DMS53 treated with DMSO at 0.1 percent for 48 hours (cell line): Measurements from ENCODE around the gene UCK1.

Source experiments
- DNase-seq: peaks from one replicate; lab custom pipeline; 2025; ENCODE audit not compliant: unreplicated experiment; lab: John Stamatoyannopoulos, UW

Gene UCK1

DNA sequence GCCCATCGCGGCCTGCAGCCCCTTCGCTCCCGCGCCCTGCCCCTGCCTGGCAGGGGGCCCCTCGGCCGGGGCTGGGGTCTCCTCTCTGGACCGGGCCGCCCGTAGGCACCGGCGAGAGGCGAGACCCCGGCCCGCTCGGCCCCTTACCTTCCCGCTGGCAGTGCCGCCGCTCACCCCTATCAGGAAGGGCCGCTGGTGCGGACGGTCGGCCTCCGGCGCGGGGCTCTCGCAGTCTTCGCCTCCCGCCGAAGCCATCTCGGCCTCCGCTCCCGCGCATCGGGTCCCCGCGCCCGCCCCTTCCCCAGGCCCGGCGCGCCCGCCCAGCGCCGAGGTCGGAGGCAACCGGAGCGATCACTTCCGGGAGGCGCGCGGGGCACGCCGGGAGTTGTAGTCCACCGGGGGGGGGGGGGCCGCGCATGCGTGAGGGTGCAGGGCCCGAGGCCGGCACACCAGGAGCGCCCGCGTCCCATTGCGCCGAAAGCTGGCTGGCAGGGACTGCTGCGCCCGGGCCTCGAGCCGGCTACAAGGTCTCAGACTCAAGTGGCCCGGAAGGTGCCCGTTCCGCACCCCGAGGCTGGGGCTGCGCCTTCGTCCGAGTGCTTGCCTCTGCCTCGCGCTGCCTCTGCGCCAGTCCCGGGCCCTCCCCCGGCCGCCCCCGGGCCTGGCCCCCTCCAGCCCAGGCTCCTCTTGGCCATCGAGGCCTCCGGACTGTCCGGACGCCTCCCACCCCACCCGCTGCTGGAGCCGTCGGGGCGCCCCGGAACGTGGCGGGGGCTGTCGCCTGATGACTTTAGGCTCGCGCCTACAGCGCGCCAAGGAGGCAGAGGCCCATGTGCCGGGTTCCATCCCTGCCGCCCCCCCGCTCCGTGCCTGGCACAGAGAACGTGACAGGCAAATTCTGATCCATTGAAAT is at the start of gene UCK1:
Gene UCK1 (minus strand): TSS at position 344 of the 913 bp plus-strand sequence. CDS start 89 bp downstream, at position 255.
- DNase-seq = peak; percentile 75

- no peak for DNase-seq
These were observed 49.3 kb upstream of the UCK1 start for GRCh38 chr9:131580358-131580757.

DNA sequence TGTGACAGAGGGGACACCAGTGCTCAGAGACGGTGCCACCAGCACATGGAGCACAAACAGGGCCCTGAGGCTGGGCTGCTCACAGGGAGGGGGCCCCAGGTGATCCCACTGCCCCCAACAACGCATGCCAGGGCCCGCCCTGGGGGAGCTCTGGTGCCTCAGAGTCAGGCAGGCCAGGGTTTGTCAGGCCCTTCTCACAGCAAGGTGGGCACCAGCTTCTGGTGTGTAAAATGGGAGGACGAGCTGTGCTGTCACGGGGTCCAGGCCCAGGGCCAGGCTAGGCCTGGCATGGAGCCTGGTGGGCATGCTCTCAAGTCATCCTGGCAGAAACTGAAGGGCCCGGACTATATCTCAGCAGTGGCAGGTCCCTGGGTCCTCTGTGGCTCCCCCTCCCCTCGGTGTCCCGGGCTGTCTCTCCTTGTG is 48.7 kb upstream of the UCK1 start:
- DNase-seq = no peak

DNA sequence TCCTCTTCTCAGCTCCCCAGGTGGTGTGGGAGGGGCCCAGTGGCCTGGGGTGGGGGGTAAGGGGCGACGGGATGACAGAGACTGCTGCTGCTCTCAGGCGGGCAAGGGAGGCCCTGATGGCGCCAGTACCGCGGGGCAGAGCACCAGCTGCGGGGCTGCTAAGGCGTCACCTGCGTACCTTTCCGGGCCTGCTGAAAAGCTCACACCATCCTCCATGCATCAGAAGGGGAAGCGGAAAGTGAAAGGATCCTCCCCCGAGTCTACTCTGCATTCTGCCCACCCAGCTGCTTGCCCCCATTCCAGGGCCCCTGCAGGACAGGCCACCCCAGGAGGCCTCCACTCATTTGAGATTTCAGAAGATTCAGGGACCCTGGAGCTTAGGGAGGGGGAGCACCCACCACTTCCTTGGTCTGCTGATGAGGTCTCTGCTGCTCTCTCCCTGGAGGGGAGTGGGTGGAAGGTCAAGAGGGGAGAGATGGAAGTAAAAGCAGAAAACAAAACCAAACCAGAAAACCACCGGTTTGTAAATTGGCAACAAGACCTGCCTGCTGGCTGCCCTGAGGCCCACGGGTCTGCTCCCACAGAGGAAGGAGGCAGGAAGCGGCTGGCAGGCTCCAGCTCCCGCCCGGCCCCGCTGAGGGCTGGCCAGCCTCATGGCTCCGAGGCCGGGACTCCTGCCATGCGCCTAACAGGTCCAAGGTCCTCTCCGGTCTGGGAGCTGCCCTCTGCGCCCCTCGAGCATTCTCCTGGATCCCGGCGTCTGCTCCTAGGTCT is 47.9 kb upstream of the UCK1 start:
- no peak for DNase-seq

DNA sequence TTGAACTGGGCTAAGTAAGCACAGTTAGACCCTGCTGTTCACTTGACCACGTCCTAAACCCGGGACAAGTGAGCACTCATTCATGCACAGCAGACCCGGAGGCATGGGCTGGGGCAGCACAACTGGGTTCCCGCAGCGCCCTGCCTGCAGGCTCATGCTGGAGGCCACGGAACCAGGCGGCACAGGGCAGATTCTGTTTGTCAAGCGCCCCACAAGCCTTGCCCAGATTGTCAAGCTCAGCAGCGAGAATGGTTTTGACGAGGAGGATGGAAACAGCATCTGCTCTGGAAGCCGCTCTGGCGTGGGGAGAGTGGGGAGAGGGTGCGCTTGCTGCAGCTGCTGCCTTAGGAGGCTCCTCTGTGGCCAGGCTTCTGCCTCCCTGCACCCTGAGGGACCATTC is 47.0 kb upstream of the UCK1 start:
- no peak for DNase-seq

- no peak for DNase-seq
These were observed 46.2 kb upstream of the UCK1 start for GRCh38 chr9:131577005-131578000.

GRCh38 chr9:131575946-131576853 is 45.1 kb upstream of the UCK1 start:
- DNase-seq = no peak

DNA sequence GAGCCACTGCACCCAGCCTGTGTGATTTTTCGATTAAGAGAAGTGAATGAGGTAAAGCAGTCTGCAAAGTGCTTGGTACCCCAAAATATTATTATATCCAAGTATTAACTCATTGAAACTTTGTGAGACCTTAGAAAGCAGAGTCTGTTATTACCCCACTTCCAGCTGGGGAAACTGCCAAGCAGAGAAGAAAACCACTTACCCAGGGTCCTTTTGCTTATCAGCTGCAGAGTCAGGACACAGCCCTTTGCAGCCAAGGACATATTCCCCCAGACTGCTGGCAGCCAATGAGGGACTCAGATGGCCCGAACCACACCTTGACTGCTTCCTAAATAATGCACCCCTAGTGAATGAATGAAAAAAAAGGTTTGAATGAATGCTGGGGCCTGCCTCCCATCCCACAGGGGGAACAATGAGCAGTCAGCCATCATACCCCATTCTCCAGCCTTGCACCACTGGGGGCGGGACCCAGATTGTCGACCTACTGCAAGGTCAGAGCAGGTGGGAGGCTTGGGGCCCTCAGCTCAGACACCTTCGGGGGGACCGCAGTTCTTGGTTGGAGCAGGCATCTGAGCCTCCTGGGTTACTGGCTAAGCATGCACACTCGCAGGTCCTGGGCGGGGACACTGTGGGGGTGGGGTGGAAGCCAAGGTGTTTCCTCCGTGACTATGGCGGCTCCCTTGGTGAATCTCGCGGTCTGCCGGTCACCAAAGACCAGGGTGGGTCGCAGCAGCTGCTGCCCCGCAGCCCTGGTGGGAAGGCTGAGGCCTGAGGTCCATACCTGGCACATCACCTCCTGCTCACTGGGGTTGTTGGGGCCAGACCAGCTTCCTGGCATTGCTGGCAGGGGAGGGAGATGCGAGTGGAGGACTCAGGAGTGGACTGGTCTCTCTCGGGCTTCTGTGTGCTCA is 43.9 kb upstream of the UCK1 start:
- no peak for DNase-seq

DNA sequence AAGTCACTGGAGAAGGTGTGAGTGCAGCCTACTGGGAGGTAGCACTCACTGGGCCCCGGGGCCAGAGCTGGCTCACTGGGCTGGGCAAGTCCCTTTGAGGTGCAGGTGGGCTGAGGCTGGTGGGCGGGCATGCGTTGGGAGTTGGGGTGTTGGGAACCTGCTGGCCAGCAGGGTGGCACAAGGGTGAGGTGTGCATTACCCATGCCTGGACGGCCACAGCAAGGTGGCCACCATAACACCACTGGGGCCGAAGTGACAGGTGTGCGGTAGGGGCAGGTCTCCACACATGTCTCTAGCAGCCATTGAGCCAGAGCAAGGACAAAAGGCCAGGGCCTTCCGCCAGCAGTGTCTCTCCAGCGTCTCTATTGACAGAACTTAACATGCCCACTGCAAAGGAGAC is 36.8 kb upstream of the UCK1 start:
- DNase-seq = no peak

- DNase-seq = no peak
These were observed 35.1 kb upstream of the UCK1 start for GRCh38 chr9:131566158-131566557.

DNA sequence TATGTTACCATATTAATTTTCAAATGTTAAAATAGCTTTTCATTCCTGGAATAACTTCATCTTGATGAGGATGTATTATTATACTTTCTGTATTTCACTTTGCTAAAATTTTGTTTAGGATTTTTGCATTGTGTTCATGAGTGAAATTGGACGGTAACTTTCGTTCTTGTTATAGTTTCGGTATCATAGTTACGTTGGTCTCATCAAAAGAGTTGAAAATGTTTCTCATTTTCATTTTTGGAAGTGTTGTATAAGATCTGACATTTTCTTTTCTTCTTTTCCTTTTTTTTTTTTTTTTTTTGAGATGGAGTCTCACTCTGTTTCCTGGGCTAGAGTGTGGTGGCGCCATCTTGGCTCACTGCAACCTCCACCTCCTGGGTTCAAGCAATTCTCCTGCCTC is 34.3 kb upstream of the UCK1 start:
- no peak for DNase-seq

DNA sequence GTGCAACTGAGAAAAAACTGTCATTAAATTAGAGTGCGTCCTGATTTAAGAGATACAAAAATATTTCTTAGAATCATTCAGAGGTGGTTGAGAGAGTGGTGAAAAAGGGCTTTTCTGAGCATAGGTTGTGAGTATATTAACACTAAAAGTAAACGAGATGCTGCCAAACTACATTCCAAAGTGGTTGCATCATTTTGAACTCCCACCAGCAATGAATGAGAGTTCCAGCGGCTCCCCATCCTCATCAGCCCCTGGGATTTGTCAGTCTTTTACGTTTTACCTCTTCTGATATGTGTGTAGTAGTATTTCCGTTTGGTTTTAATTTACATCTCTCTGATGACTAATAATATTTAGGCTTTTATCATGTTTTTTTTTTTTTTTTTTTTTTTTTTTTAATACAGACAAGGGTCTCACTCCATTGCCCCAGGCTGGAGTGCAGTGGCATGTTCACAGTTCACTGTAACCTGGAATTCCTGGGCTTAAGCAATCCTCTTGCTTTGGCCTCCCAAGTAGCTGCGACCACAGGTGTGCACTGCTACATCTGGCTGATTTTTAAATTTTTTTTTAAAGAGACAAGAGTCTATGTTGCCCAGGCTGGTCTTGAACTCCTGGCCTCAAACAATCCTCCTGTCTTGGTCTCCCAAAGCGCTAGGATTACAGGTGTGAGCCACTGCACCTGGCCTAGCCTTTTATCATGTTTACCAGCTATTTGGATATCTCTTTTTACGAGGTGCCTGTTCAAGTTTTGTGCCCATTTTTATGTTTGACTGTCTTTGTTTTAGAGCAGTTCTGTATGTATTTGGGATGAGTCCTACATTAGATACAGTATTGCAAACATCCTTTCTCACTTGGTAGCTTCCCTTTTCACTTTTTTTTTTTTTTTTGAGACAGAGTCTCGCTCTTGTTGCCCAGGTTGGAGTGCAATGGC is 31.2 kb upstream of the UCK1 start:
- peak; percentile 15 for DNase-seq

GRCh38 chr9:131559421-131560000 is 28.4 kb upstream of the UCK1 start:
- DNase-seq = no peak

DNA sequence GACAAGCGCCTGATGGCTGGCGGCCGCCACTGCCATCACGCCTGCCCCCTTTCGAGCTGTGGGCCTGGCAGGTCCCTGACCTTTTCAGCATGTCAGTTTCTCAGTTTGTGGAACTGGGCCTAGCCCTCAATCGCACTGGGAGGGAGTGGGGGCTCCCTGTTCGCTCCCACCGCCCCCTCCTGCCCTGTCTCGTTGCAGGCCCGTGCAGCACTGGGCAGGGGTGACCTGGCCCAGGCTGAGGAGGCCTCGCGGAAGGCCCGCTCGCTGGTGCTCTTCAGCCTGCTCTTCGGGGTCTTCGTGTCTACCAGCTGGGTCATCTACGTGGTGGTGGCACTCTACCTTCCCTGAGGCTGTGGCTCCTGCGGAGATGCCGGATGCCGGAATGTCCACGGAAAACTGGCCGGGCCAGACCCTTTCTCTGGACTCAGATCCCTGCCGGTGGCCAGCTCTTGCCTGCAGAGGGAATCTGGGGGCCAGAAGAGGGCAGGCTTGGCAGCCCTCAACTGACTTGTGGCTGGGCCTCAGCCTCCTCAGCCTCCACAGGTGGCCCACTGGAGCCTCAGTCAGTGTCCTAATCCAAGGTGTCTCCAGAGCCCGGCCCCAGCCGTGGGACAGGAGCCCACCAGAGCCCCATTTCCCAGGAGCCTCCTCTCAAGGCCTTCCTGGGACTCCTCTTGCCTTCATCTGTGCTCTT is 26.9 kb upstream of the UCK1 start:
- DNase-seq = no peak

GRCh38 chr9:131555841-131556673 is 25.0 kb upstream of the UCK1 start:
- no peak for DNase-seq

- no peak for DNase-seq
These were observed 23.8 kb upstream of the UCK1 start for GRCh38 chr9:131554843-131555351.
